ENCODE results near the gene RPA1. TPM values are rescaled to one million over a fixed set of nuclear protein-coding genes. Genes with fewer than 3 reads are reported as not detected.

Gene RPA1
- total and polyA plus RNA-seq, 9 of the 15 experiments (the other 6 are each of a cell fraction or from before 2014, with no cell fraction given) = 25.2 to 125 (median 47.4) TPM

DNA sequence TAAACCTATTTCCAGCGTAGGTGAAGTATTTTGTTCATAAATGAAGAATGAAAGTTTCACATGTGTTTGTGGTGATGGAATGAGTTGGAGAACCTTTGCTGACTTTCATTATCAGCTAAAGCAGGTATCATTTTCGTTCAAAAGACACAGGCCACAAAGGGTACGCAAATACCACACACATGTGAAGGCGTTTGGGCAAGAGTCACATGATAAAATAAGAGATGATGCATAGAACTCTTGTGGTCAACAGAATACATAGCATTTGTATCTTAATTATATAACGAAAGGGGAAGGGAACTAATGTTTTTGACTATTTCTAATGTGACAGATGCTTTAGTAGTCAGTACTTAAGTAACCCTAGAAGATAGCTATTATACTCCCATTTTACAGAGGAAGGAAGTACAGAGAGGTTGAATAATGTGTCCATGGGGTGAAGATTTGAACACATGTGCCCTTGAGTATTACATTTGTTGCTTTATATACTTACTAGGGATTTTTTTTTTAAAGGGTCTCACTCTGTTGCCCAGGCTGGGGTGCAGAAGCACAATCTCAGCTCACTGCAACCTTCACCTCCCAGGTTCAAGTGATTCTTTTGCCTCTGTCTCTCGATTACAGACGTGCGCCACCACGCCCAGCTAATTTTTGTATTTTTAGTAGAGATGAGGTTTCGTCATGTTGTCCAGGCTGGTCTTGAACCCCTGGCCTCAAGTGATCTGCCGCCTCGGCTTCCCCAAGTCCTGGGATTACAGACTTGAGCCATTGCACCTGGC, 4.8 kb downstream of the RPA1 start:
- Histone ChIP-seq H3K79me2 (ENCODE audit: control insufficient read depth, insufficient read depth, low read length) (peaks cover 65% of the 10 kb centered on the region), H3K9me3 (replicated peaks; ENCODE audit: control insufficient read depth, insufficient read depth, low read depth, low read length) (no peaks in the 10 kb centered on the region), H3K9ac (ENCODE audit: insufficient read depth in 1 of 2, low read depth in 2 of 2, low read length in 2 of 2) (no peak overlapping the region), H2AFZ (ENCODE audit: low read depth, low read length) (no peak overlapping the region), H3K27ac (ENCODE audit: extremely low read depth, low read depth, low read length) (no peak overlapping the region), H3K4me1 (replicated peaks in 1 of 2; ENCODE audit: control insufficient read depth in 2 of 2, insufficient read depth in 2 of 2, low read length in 2 of 2) (peaks cover 4 to 5% of the 10 kb centered on the region in 2 experiments; a peak in 3 of 5 replicates), H3K36me3 (ENCODE audit: control insufficient read depth, insufficient read depth, low read length) (peaks cover 27% of the 10 kb centered on the region; the same call in 1 of the 3 replicates), H3K4me3 (no peak overlapping the region), H3K9me1 (ENCODE audit: control insufficient read depth, insufficient read depth, low read length) (no peaks in the 10 kb centered on the region), H3K4me2 (ENCODE audit: insufficient read depth, low read length) (no peak overlapping the region), H4K20me1 (replicated peaks; ENCODE audit: control insufficient read depth, insufficient read depth, low read length) (no peaks in the 10 kb centered on the region), H3K27me3 (ENCODE audit: control insufficient read depth in 2 of 2, insufficient read depth in 2 of 2, low read length in 2 of 2) (no peaks in the 10 kb centered on the region)
- intact Hi-C loops (cut with micrococcal nuclease) = no loop called here
- ATAC-seq (no peak), FAIRE-seq (no peak), DNase-seq (ENCODE audit: extremely low read depth in 1 of 4, low spot score in 3 of 4) (no peak)
- in situ Hi-C loops (cut with MboI) = no loop called here
- no TSS peak for BruUV-seq (replicated peaks)
- TF ChIP-seq, protein P1, sequence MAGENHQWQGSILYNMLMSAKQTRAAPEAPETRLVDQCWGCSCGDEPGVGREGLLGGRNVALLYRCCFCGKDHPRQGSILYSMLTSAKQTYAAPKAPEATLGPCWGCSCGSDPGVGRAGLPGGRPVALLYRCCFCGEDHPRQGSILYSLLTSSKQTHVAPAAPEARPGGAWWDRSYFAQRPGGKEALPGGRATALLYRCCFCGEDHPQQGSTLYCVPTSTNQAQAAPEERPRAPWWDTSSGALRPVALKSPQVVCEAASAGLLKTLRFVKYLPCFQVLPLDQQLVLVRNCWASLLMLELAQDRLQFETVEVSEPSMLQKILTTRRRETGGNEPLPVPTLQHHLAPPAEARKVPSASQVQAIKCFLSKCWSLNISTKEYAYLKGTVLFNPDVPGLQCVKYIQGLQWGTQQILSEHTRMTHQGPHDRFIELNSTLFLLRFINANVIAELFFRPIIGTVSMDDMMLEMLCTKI (IDR thresholded peaks at IDR 0.05; ENCODE audit: partially characterized antibody) = no peak
- TF ChIP-seq RBFOX2 (IDR thresholded peaks at IDR 0.05; ENCODE audit: low read depth, low read length) = no peak
- POLR2A ChIA-PET = interaction anchor here (0.6 kb wide), 1 partner anchor 159 kb away, joined by 3 read pairs; no protein-coding TSS in a partner anchor
- CTCF ChIA-PET (ENCODE audit: low intra/inter-chr PET ratio) = no interaction called here
- WGBS (ENCODE audit: insufficient coverage, low coverage, missing lambda C conversion rate) = 69% methylated on average over 10 of the region's 12 CpGs

DNA sequence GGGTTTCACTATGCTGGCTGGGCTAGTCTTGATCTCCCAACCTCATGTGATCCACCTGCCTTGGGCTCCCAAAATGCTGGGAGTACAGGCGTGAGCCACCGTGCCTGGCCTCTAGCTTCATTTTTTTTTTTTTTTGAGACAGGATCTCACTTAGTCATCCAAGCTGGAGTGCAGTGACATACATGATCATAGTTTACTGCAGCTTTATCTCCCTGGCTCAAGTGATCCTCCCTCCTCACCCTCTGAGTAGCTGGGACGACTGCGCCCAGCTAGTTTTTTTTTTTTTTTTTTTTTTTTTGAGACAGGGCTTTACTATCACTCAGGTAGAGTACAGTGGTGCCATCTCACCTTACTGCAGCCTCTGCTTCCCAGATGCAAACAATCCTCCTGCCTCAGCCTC, 9.7 kb downstream of the RPA1 start:
- FAIRE-seq = peak; percentile 82
- TF ChIP-seq ZNF324 (CRISPR knock-in tag; IDR thresholded peaks at IDR 0.05) (no peak), MXI1 (IDR thresholded peaks at IDR 0.05; ENCODE audit: low read depth, low read length) (no peak)

More for the DNA sequence above, 9.7 kb downstream of the RPA1 start:
- Histone ChIP-seq H3K27ac (ENCODE audit: extremely low read depth, low read depth, low read length) (peak overlapping the region; percentile 51; the same call in 2 of the 3 replicates), H2AFZ (ENCODE audit: low read depth, low read length) (no peak overlapping the region), H3K9me1 (ENCODE audit: control insufficient read depth, insufficient read depth, low read length) (no peaks in the 10 kb centered on the region), H3K79me2 (ENCODE audit: control insufficient read depth, insufficient read depth, low read length) (peaks cover 55% of the 10 kb centered on the region), H3K9ac (ENCODE audit: insufficient read depth in 1 of 2, low read depth in 2 of 2, low read length in 2 of 2) (no peak overlapping the region), H4K20me1 (replicated peaks; ENCODE audit: control insufficient read depth, insufficient read depth, low read length) (no peaks in the 10 kb centered on the region), H3K4me2 (ENCODE audit: insufficient read depth, low read length) (no peak overlapping the region), H3K4me1 (replicated peaks in 1 of 2; ENCODE audit: control insufficient read depth in 2 of 2, insufficient read depth in 2 of 2, low read length in 2 of 2) (peaks cover 3% of the 10 kb centered on the region in 2 experiments; a peak in 3 of 5 replicates), H3K36me3 (ENCODE audit: control insufficient read depth, insufficient read depth, low read length) (peaks cover 27% of the 10 kb centered on the region; the same call in 2 of the 3 replicates), H3K9me3 (replicated peaks; ENCODE audit: control insufficient read depth, insufficient read depth, low read depth, low read length) (no peaks in the 10 kb centered on the region), H3K27me3 (ENCODE audit: control insufficient read depth in 2 of 2, insufficient read depth in 2 of 2, low read length in 2 of 2) (no peaks in the 10 kb centered on the region), H3K4me3 (no peak overlapping the region)
- WGBS (ENCODE audit: insufficient coverage, low coverage, missing lambda C conversion rate) = 16% methylated on average over 4 of the region's 4 CpGs
- CTCF ChIA-PET (ENCODE audit: low intra/inter-chr PET ratio) = no interaction called here
- POLR2A ChIA-PET = no interaction called here
- ATAC-seq = peak; percentile 97
- no TSS peak for BruUV-seq (replicated peaks)
- intact Hi-C loops (cut with micrococcal nuclease) = no loop called here
- in situ Hi-C loops (cut with MboI) = no loop called here
- peak in 2 of 4 experiments; percentile 56 to 75 for DNase-seq (ENCODE audit: extremely low read depth in 1 of 4, low spot score in 3 of 4)
